H9 (cell line): ENCODE results near the gene DDO. TPM values are rescaled to one million over a fixed set of nuclear protein-coding genes. Genes with fewer than 3 reads are reported as not detected.

ENCODE experiments used
- DNase-seq: peaks from one replicate; pipeline ENCODE4 v3.0.0-alpha.2; 2017
- H2AFZ ChIP-seq: one replicate; pipeline ENCODE4 v1.6.1; 2013; ENCODE audit warnings: mild to moderate bottlenecking, low read length, control low read depth, moderate library complexity
- H2AK5ac ChIP-seq: 2 replicates; pipeline ENCODE4 v1.6.1; 2013; ENCODE audit warnings: low read length, control low read depth, mixed read lengths; ENCODE audit not compliant: insufficient read length
- H2BK120ac ChIP-seq: one replicate; pipeline ENCODE4 v1.6.1; 2013; ENCODE audit warnings: low read depth, mild to moderate bottlenecking, low read length, control low read depth, inconsistent platforms; ENCODE audit not compliant: poor library complexity, severe bottlenecking
- H2BK12ac ChIP-seq: 2 replicates; pipeline ENCODE4 v1.6.1; 2013; ENCODE audit warnings: low read length, control low read depth, mixed read lengths, low read depth; ENCODE audit not compliant: insufficient read length
- H2BK15ac ChIP-seq: 2 replicates; pipeline ENCODE4 v1.6.1; 2013; ENCODE audit warnings: low read depth, low read length, control low read depth
- H2BK20ac ChIP-seq: one replicate; pipeline ENCODE4 v1.6.1; 2013; ENCODE audit warnings: low read depth, mild to moderate bottlenecking, low read length, control low read depth, inconsistent platforms; ENCODE audit not compliant: poor library complexity, severe bottlenecking
- H2BK5ac ChIP-seq: 2 replicates; pipeline ENCODE4 v1.6.1; 2013; ENCODE audit warnings: low read length, control low read depth, mixed read lengths; ENCODE audit not compliant: insufficient read length
- H3K14ac ChIP-seq: 2 replicates; pipeline ENCODE4 v1.6.1; 2013; ENCODE audit warnings: low read length, control low read depth; ENCODE audit not compliant: insufficient read depth
- H3K18ac ChIP-seq: 2 replicates; pipeline ENCODE4 v1.6.1; 2013; ENCODE audit warnings: low read depth, mild to moderate bottlenecking, mixed read lengths, low read length, control low read depth; ENCODE audit not compliant: insufficient read length
- H3K23ac ChIP-seq: 2 replicates; pipeline ENCODE4 v1.6.1; 2013; ENCODE audit warnings: low read length, control low read depth, mixed read lengths, low read depth; ENCODE audit not compliant: insufficient read length
- H3K23me2 ChIP-seq: 2 replicates; pipeline ENCODE4 v1.6.1; 2013; ENCODE audit warnings: low read depth, mild to moderate bottlenecking, mixed read lengths, low read length, control low read depth; ENCODE audit not compliant: insufficient read length, poor library complexity, severe bottlenecking
- H3K27ac ChIP-seq: 2 replicates; pipeline ENCODE4 v1.5.1; 2013; ENCODE audit warnings: low read length, control low read depth, mixed read lengths, low read depth; ENCODE audit not compliant: insufficient read length
- H3K27me3 ChIP-seq: 2 replicates; pipeline ENCODE4 v1.6.1; 2013; ENCODE audit warnings: low read length, control low read depth, inconsistent platforms; ENCODE audit not compliant: insufficient read depth
- H3K4ac ChIP-seq: 2 replicates; pipeline ENCODE4 v1.6.1; 2013; ENCODE audit warnings: low read depth, mild to moderate bottlenecking, control low read depth, inconsistent platforms, low read length, moderate library complexity
- H3K4me1 ChIP-seq: 2 replicates; pipeline ENCODE4 v1.6.1; 2013; ENCODE audit warnings: low read length, control low read depth, inconsistent platforms; ENCODE audit not compliant: insufficient read depth
- H3K4me2 ChIP-seq: 2 replicates; pipeline ENCODE4 v1.6.1; 2013; ENCODE audit warnings: low read length, control low read depth, mixed read lengths; ENCODE audit not compliant: insufficient read length, insufficient read depth
- H3K56ac ChIP-seq: 2 replicates; pipeline ENCODE4 v1.6.1; 2013; ENCODE audit warnings: low read depth, mild to moderate bottlenecking, mixed read lengths, low read length, control low read depth; ENCODE audit not compliant: insufficient read length
- H3K79me1 ChIP-seq: 2 replicates; pipeline ENCODE4 v1.6.1; 2013; ENCODE audit warnings: low read depth, mild to moderate bottlenecking, moderate library complexity, low read length, control low read depth, inconsistent platforms; ENCODE audit not compliant: insufficient read depth, poor library complexity, severe bottlenecking
- H3K79me2 ChIP-seq: 2 replicates; pipeline ENCODE4 v1.6.1; 2013; ENCODE audit warnings: low read length, control low read depth, inconsistent platforms; ENCODE audit not compliant: insufficient read depth
- H3K9ac ChIP-seq: 2 replicates; pipeline ENCODE4 v1.6.1; 2013; ENCODE audit warnings: low read length, control low read depth, mixed read lengths; ENCODE audit not compliant: insufficient read length; ENCODE audit errors: extremely low read depth
- H3K9me3 ChIP-seq: one replicate; pipeline ENCODE4 v1.6.1; 2013; ENCODE audit warnings: low read depth, low read length, inconsistent platforms; ENCODE audit not compliant: control insufficient read depth
- H3T11ph ChIP-seq: one replicate; pipeline ENCODE4 v1.6.1; 2013; ENCODE audit warnings: mild to moderate bottlenecking, low read length, control low read depth, inconsistent platforms
- H4K20me1 ChIP-seq: one replicate; pipeline ENCODE4 v1.6.1; 2013; ENCODE audit not compliant: control insufficient read depth, insufficient read length, insufficient read depth
- H4K5ac ChIP-seq: 2 replicates; pipeline ENCODE4 v1.6.1; 2013; ENCODE audit warnings: low read depth, mild to moderate bottlenecking, mixed read lengths, low read length, control low read depth; ENCODE audit not compliant: insufficient read length
- H4K8ac ChIP-seq: replicated peaks from 2 replicates; pipeline ENCODE4 v1.6.1; 2013; ENCODE audit warnings: low read length, control low read depth, mixed read lengths, low read depth; ENCODE audit not compliant: insufficient read length
- H4K91ac ChIP-seq: 2 replicates; pipeline ENCODE4 v1.6.1; 2013; ENCODE audit warnings: low read depth, mild to moderate bottlenecking, moderate library complexity, mixed read lengths, low read length, control low read depth; ENCODE audit not compliant: insufficient read length
- H3K27ac Mint-ChIP-seq, 3 experiments: 2 replicates in 2 of 3; 3 replicates in 1 of 3; pipeline ENCODE4 v1.8.0; 2020 to 2021; ENCODE audit warnings: mixed read lengths in 3 of 3, mild to moderate bottlenecking in 1 of 3, moderate library complexity in 1 of 3
- H3K27me3 Mint-ChIP-seq: 2 replicates; pipeline ENCODE4 v1.8.0; 2021; ENCODE audit warnings: low read depth, mild to moderate bottlenecking, moderate library complexity, mixed read lengths
- H3K36me3 Mint-ChIP-seq, 3 experiments: 2 replicates in 2 of 3; 3 replicates in 1 of 3; pipeline ENCODE4 v1.8.0; 2020 to 2021; ENCODE audit warnings: low read depth in 3 of 3, mixed read lengths in 3 of 3; ENCODE audit not compliant: insufficient read depth in 1 of 3
- H3K4me1 Mint-ChIP-seq, 2 experiments: 2 replicates each; pipeline ENCODE4 v1.8.0; 2020; ENCODE audit warnings: mixed read lengths in 2 of 2
- H3K4me3 Mint-ChIP-seq, 2 experiments: 2 replicates in 1 of 2; 3 replicates in 1 of 2; pipeline ENCODE4 v1.8.0; 2020 to 2021; ENCODE audit warnings: mild to moderate bottlenecking in 2 of 2, mixed read lengths in 2 of 2, moderate library complexity in 1 of 2
- H3K9me3 Mint-ChIP-seq, 2 experiments: 2 replicates in 1 of 2; 3 replicates in 1 of 2; pipeline ENCODE4 v1.8.0; 2020; ENCODE audit warnings: mild to moderate bottlenecking in 2 of 2, mixed read lengths in 2 of 2, moderate library complexity in 1 of 2
- CTCF ChIP-seq: fragments of 200-600 bp; sonication (generic); conservative IDR thresholded peaks from 3 replicates; pipeline ENCODE4 v1.8.0; 2021; ENCODE audit warnings: antibody characterized with exemption, mild to moderate bottlenecking
- WGBS: extraction: QIAGEN DNeasy Blood & Tissue Kit; methylation state at CpG from one replicate; pipeline ENCODE4 v1.1.7; 2013; ENCODE audit warnings: missing lambda C conversion rate, low lambda C conversion rate, mixed read lengths; ENCODE audit not compliant: insufficient read length; ENCODE audit errors: extremely low coverage; 5-methylcytosine and 5-hydroxymethylcytosine counted together
- total RNA-seq: library from RNA; stranded (reverse); gene quantifications from 2 replicates; pipeline ENCODE4 v1.2.1, GENCODE V29; 2021

DDO gene
- total RNA-seq, 1 experiment from 2014 or later: not detected

GRCh38 chr6:110459137-110459536, 43.8 kb upstream of the DDO start:
- H3K4me1 Mint-ChIP-seq: peaks cover 4% of the 10 kb centered on the region in 2 experiments
- H3K4ac ChIP-seq: no peak overlapping the region
- no CpG with 5 or more reads among the region's 2 CpGs for WGBS
- H3K18ac ChIP-seq: no peak overlapping the region
- peaks cover 2% of the 10 kb centered on the region; the same call in 1 of the 2 replicates for H3K27me3 Mint-ChIP-seq
- no peak overlapping the region for H3K56ac ChIP-seq
- H3K9me3 Mint-ChIP-seq: peaks cover 27 to 31% of the 10 kb centered on the region in 2 experiments
- H3K27ac ChIP-seq: no peak overlapping the region
- no peak overlapping the region for H2AK5ac ChIP-seq
- no peak overlapping the region for H3K14ac ChIP-seq
- H3K36me3 Mint-ChIP-seq: peaks cover 7 to 16% (median 10%) of the 10 kb centered on the region in 3 experiments; a peak in 6 of 7 replicates
- no peak overlapping the region for H2BK12ac ChIP-seq
- no peak overlapping the region for H4K91ac ChIP-seq
- no peaks in the 10 kb centered on the region for H3K27me3 ChIP-seq
- no peak overlapping the region for H3K4me2 ChIP-seq
- no peak overlapping the region for H4K8ac ChIP-seq
- no peak for TF ChIP-seq CTCF
- no peaks in the 10 kb centered on the region for H3K9me3 ChIP-seq
- H3T11ph ChIP-seq: no peak overlapping the region
- no peak for DNase-seq
- H2BK120ac ChIP-seq: no peak overlapping the region
- no peak overlapping the region for H2BK15ac ChIP-seq
- no peaks in the 10 kb centered on the region for H3K79me1 ChIP-seq
- H3K4me3 Mint-ChIP-seq: no peak overlapping the region
- no peak overlapping the region for H2BK20ac ChIP-seq
- H3K23ac ChIP-seq: no peak overlapping the region
- no peaks in the 10 kb centered on the region for H3K23me2 ChIP-seq
- H2BK5ac ChIP-seq: no peak overlapping the region
- no peak overlapping the region for H3K27ac Mint-ChIP-seq
- H4K20me1 ChIP-seq: no peaks in the 10 kb centered on the region
- no peak overlapping the region for H4K5ac ChIP-seq
- no peak overlapping the region for H2AFZ ChIP-seq
- no peaks in the 10 kb centered on the region for H3K79me2 ChIP-seq
- H3K9ac ChIP-seq: no peak overlapping the region
- H3K4me1 ChIP-seq: no peaks in the 10 kb centered on the region
